Measurements from ENCODE around the gene ROBO2.

DNA sequence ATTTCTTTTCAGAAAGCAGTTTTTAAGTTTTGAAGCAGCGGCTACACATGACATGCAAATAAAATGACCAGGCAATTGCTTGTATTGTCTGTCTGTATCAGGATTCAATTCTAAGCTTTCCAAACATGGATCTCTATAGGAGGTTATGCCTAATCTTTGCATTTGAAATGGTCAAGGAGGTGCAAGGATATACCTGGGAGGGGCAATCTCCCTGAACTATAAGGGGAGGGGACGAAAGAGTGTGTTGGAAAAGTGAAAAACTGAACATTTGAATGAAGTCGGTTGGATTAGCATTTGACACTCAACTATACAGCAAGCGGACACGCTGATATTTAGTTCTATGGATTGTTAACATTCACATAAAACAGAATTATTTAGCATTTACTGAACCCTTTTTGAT lies 11.7 kb downstream of the ROBO2 start:
- TF ChIP-seq, protein P1, sequence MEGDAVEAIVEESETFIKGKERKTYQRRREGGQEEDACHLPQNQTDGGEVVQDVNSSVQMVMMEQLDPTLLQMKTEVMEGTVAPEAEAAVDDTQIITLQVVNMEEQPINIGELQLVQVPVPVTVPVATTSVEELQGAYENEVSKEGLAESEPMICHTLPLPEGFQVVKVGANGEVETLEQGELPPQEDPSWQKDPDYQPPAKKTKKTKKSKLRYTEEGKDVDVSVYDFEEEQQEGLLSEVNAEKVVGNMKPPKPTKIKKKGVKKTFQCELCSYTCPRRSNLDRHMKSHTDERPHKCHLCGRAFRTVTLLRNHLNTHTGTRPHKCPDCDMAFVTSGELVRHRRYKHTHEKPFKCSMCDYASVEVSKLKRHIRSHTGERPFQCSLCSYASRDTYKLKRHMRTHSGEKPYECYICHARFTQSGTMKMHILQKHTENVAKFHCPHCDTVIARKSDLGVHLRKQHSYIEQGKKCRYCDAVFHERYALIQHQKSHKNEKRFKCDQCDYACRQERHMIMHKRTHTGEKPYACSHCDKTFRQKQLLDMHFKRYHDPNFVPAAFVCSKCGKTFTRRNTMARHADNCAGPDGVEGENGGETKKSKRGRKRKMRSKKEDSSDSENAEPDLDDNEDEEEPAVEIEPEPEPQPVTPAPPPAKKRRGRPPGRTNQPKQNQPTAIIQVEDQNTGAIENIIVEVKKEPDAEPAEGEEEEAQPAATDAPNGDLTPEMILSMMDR (conservative IDR thresholded peaks at IDR 0.05): no peak
- no peak for TF ChIP-seq ZFX (IDR thresholded peaks at IDR 0.05)
